Mononuclear cell (primary cell): Measurements from ENCODE around the gene CADM1. TPM values are rescaled to one million over a fixed set of nuclear protein-coding genes. Genes with fewer than 3 reads are reported as not detected.

Source experiments
- H3K27me3 ChIP-seq: 2 replicates; pipeline ENCODE4 v1.6.0; 2011; ENCODE audit warnings: low read length, control low read depth; ENCODE audit not compliant: insufficient read depth
- H3K4me1 ChIP-seq: 2 replicates; pipeline ENCODE4 v1.5.1; 2011; ENCODE audit warnings: mild to moderate bottlenecking, low read length, control low read depth; ENCODE audit not compliant: insufficient read depth
- H3K4me3 ChIP-seq: 2 replicates; pipeline ENCODE4 v1.5.1; 2011; ENCODE audit warnings: mild to moderate bottlenecking, low read length, moderate library complexity
- H3K9me3 ChIP-seq: 2 replicates; pipeline ENCODE4 v1.5.1; 2011; ENCODE audit warnings: low read depth, mild to moderate bottlenecking, control low read depth, low read length
- total RNA-seq: library from RNA; depleted of rRNA; stranded (reverse); fragments of >200 nt; gene quantifications from one replicate; pipeline ENCODE4 v1.2.3, GENCODE V29; 2012

CADM1 gene
- total RNA-seq, 1 donor: 4.2 TPM

DNA sequence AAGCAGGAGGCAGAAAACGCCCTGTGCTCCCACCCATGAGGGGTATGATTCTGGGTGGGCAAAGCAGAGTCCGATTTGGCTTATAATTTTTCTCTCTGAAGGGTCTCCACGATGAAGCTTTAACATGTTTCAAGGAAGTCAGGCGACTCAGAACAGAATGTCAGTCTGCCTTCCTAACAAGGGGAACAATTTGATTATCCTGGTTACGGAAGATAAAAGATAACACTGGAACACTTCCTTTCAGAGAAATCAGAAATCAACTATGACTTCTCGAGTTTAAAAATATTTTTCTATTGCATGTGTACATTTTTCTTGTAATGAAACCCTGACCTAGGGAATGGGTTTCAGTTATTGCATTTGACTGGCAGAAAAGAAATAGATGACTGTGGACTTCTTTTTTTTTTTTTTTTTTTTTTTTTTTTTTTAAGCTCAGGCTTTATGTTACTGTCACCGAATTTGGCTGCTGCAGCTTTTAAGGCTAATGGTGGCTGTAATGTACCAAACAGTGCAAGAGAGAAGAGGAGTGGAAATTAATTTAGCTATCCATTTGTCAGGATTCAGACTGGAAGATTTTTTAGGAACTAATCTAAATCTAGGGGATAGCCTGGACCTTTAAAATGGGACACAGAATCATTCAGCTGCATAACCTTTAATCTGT, 297.7 kb downstream of the CADM1 start:
- Histone ChIP-seq H3K9me3 (no peaks in the 10 kb centered on the region), H3K4me3 (no peak overlapping the region), H3K4me1 (no peaks in the 10 kb centered on the region), H3K27me3 (no peaks in the 10 kb centered on the region)

DNA sequence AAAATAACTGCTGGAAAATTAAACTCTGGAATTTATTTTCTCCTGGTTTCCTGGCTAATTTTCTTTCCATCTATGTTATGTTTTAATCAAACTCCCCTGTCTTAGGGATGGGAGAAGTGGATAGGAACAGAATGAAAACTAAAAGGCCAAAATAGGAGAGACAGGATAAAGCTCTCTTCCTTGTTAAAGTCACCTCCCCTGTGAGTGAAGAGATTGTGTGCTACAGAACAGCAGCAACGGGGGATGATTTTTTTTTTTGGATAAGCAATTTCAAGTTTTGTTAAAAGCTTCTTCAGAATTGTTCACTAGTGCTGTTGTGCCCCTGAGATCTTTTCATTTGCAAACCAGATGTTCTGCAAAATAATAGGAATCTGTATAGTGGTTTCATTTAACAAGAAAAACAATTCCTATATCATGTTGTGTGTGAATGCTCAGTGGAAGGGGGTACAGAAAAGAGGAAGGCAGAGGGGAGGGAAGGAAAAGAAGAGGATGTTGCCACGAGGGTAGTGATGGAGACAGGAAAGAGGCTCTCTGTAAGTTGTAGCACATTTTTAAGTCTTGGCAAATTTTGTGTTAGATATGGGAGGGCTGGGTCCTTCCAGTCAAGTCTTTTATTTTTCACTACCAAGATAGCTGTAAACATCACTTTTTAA, 301.2 kb downstream of the CADM1 start:
- Histone ChIP-seq H3K27me3 (no peaks in the 10 kb centered on the region), H3K4me3 (no peak overlapping the region), H3K9me3 (no peaks in the 10 kb centered on the region), H3K4me1 (no peaks in the 10 kb centered on the region)

DNA sequence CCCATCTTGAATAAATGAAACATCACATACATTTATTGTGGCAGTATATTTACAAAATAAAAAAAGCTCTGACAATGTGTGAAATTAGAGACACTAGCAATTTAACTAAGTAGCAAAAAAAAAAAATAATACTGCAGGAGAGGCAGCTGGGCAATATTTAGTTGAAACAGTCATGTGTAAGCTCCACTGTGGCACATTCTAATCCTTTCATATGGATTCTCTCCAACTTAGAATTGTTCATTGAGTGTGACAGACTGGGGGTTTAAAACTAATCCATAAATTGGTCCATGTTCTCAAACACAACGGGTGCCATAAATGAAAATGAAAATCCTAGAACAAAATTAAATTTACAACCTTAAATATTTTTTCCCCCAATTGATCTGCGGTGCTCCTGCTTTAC, 302.1 kb downstream of the CADM1 start:
- Histone ChIP-seq H3K9me3 (no peaks in the 10 kb centered on the region), H3K27me3 (no peaks in the 10 kb centered on the region), H3K4me3 (no peak overlapping the region), H3K4me1 (no peaks in the 10 kb centered on the region)

DNA sequence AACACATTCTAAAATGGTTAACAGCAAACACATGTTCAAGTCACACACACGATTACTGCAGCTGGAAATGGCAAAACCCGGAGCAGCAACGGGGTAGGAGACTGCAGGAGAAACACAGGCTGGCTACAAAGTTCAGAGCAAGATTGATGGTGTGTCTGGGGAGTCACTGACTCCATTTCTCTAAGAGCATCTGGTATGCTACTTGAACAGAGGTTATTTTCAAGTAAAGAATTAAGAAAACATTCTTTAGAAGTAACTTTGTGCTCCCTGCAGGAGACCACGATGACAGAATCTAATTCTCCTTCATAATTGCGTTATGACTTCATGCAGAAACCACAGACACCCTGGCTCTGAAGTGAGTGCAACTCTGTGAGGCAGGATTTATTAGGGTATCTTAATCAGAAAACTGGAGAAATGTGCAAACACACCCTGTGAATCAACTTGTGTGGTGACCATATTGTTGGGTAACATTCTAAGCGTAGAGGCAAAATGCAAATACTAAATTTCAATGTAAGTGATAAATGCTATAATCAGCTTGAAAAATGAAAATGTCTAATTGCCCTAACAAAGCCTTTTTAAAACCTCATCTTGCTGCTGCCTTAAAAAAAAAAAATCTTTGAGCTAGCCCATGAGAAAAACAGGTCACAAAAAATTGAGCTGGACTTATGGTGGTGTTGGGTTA, 303.0 kb downstream of the CADM1 start:
- Histone ChIP-seq H3K4me1 (no peaks in the 10 kb centered on the region), H3K27me3 (no peaks in the 10 kb centered on the region), H3K9me3 (no peaks in the 10 kb centered on the region), H3K4me3 (no peak overlapping the region)

DNA sequence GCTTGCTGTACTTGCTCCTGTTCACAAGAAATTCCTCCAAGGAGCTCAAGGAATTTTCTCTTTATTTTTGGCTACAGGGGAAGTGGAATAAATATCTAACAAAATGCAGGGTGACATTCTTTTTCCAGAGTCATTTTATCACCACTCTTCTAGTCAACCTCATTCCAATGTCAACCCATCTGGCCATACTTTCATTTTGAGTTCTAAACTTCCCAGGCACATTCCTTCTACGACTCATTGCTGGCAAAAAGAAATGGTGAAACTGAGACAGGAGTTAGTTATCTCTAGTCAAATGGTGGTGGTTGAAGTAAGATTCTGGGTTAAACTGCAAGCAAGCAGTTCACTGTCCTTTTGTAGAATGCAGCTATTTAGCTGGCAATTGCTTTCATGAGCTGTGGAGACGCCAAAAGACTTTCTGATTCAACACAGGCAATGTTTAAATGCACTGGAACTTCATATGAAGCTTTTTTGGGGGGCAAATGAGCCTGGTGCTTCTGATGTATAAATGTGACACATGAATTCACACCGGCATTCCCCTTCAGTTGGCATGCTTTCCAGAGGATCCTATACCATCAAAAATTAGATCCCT, 304.6 kb downstream of the CADM1 start:
- H3K9me3 ChIP-seq: no peaks in the 10 kb centered on the region
- no peaks in the 10 kb centered on the region for H3K4me1 ChIP-seq
- H3K27me3 ChIP-seq: no peaks in the 10 kb centered on the region
- H3K4me3 ChIP-seq: no peak overlapping the region

DNA sequence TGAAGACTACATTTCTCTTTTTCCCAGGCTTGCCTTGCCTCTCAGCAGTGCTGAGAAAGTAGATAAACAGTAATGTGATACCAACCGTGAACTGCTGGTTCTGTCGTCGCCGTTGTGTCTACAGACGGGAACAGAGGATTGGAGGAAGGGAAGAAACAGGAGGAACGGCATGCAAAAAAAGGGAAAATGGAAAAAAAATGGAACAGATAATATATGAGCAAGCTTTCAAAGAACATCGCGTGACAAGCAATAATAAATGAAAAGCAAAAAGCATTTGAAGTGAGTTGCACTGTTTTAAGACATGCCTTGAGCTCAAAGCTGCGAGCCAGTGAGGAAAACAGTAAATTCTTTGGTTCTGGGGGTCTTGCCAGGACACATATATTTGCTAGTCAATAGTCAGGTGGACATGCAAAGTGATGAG, 305.9 kb downstream of the CADM1 start:
- Histone ChIP-seq H3K4me1 (no peaks in the 10 kb centered on the region), H3K27me3 (no peaks in the 10 kb centered on the region), H3K4me3 (no peak overlapping the region), H3K9me3 (no peaks in the 10 kb centered on the region)

DNA sequence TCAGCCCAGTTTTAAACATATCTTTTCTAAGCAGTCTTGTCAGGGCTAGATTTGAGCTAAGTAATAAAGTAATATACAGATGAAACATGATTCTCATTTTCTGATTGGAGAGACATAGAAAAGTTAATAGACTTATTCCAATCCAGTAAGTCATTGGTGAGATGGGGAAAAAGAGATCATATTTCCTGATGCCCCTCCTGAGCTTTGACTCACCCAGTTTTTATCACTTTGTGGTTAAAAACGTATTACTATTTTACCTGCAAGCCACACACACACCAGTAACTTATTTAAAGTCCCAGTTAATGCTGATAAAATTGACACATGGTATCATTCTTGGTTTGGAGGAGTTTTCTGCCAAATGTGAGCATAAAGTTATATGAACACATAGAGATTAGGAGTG, 306.8 kb downstream of the CADM1 start:
- H3K27me3 ChIP-seq: no peaks in the 10 kb centered on the region
- no peaks in the 10 kb centered on the region for H3K9me3 ChIP-seq
- no peak overlapping the region for H3K4me3 ChIP-seq
- H3K4me1 ChIP-seq: no peaks in the 10 kb centered on the region

DNA sequence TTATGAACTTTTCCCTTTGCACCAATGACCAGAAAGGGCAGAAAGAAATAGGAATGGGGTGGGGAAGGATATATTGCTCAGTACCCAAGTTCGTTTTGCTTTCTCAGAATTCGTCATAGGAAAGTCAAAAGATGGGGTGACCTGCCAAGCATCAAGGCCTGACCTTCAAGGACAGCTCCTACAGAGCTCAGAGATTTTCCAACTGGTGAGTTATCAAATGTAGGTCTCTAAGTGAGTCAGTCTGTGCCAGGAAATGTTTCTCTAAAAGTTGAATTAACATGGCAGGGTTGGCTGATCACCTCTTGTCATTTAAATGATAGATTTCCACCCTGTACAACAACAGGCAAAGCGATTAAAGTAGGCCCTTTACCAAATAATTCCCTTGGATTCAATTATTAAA, 307.2 kb downstream of the CADM1 start:
- H3K4me1 ChIP-seq: no peaks in the 10 kb centered on the region
- H3K27me3 ChIP-seq: no peaks in the 10 kb centered on the region
- no peak overlapping the region for H3K4me3 ChIP-seq
- no peaks in the 10 kb centered on the region for H3K9me3 ChIP-seq

DNA sequence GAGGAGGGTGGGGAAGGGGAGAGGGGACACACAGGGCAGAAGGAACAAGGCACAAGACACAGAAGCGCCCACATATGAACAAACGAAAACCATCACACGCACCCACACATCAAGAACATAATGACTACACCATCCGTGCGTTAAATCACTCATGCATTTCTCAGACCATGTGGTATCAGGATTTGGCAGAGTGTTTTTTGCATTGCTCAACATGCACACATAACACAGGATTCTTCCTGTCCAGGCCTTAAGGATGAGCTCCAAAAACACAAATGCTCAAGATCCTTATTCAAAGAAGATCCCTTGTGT, 309.5 kb downstream of the CADM1 start:
- Histone ChIP-seq H3K4me3 (no peak overlapping the region), H3K4me1 (no peaks in the 10 kb centered on the region), H3K9me3 (no peaks in the 10 kb centered on the region), H3K27me3 (no peaks in the 10 kb centered on the region)

DNA sequence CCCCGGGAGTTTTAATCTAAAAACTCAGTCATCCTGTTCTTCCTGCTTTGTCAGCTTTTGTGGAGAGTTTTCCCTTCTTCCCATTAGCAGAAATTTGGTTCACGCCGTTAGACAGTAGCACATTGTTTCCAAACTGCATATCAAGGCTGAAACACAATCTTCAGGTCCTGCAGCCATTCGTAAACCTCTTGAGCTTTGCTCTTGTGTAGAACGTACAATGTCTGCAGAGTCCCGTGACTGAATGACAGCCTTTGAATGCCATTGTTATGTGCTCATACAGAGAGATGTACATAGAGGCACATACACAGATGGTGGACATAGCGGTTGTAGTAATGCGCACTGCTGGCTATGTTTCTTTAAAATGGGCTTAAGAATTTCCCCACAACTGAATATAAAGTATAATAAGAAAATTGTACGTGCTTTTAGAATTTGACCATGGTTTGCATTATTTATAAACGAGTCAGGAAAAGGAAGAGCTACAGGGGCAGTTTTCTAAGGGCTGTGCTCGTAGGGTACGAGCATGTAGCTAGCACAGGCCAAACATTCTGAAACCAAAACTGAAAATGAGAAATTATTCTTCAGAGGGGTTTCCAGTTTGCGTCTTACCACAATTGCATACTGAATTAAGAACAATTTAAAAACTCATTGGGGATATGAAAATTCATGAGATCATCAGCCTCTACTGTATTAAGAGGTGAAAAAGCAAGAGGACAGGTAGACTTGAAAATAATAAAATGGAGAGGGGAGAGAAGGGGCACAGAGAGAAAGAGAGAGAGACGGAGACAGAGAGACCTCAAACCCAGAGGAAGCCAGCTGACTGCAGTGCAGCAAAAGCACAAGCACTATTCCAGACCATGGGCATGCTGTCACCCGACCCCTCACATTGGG, 310.1 kb downstream of the CADM1 start:
- no peaks in the 10 kb centered on the region for H3K9me3 ChIP-seq
- H3K4me3 ChIP-seq: no peak overlapping the region
- no peaks in the 10 kb centered on the region for H3K27me3 ChIP-seq
- H3K4me1 ChIP-seq: no peaks in the 10 kb centered on the region

DNA sequence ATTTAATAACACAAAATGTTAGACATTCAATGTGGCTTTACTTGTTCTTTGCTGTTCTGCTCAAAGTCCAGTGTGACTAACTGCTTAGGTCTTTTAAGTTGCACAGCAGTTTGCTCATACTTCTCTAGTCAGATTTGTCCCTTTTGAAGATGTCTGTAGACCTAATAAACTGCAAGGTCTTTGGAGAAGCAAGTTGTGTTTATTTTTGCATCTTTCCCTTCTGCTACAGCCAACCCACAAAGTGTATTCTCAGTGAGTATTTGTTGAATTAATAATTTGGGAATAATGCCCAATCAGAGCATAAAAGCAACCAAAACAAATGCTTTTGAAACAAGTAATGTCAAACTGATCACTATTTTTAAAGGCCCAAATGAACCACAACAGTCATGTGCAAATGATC, 312.5 kb downstream of the CADM1 start:
- Histone ChIP-seq H3K4me1 (no peaks in the 10 kb centered on the region), H3K27me3 (no peaks in the 10 kb centered on the region), H3K9me3 (no peaks in the 10 kb centered on the region), H3K4me3 (no peak overlapping the region)

DNA sequence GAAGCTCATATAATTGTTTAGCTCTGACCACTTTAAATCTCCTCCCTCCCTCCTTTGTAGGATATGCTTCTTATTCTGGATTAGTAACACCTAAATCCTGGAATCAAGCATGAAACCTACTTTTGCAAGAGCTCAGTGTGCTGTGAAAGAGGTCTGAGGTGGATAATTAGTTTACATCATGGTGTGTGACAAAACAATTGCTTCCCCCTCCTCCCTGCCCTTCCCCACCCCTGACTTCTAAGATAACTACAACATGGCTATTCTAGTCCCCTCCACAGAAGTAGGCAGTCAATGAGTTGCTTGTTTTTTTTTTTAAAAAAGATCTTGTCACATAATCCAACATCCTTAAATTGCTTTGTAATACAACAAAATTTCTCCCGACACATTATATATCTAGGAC, 314.0 kb downstream of the CADM1 start:
- no peaks in the 10 kb centered on the region for H3K9me3 ChIP-seq
- H3K4me1 ChIP-seq: no peaks in the 10 kb centered on the region

DNA sequence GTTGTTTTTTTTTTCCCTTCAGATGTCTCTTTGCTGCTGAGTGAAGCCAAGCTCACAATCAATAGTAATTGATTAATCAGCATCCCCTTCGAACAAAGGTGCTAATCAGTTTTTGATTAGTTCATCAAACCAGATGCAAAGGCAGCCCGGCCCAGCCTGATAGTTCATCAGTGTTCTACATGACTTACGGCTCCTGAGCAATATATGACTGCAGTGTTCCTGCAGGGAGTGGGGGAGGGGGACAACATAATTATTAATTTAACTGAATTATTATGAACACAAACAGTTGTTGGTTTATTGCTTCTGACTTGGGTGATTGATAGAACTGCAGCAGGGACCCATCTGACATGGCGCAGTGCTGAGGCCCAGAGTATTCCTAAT, 315.3 kb downstream of the CADM1 start:
- no peaks in the 10 kb centered on the region for H3K4me1 ChIP-seq
- H3K27me3 ChIP-seq: no peaks in the 10 kb centered on the region
- no peak overlapping the region for H3K4me3 ChIP-seq
- H3K9me3 ChIP-seq: no peaks in the 10 kb centered on the region

More for the DNA sequence above, 314.0 kb downstream of the CADM1 start:
- Histone ChIP-seq H3K27me3 (no peaks in the 10 kb centered on the region), H3K4me3 (no peak overlapping the region)

DNA sequence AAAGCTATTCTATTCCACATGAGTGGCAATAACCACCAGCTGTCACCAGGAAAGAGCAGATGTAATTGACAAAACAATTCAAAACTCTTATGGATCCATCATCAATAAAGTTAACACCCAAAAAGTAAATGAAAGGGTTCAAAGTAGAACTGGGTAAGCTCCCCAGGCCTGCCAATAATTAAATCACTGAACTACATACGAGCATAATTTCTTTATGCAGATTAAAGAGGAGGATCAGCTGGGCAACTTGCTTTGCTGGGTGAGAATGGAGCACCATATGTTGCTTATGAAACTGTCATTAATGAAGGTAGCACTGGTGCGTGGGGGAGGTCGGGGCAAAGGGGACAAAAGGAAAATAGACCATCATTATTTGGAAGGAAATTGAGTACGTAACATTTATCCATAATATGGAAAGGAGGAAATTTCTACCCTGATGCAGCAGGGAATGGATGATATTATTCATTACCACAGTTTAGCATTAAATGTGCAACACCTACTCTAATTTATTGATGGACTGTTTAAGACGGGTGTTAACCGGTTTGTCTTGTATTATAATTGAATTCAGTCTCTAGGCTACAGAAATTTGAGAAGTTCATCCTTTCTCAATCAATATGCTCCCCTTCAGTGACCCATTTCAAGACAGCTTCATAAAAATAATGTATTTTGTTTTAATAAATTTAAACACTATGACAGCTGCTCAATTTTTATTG, 315.9 kb downstream of the CADM1 start:
- H3K9me3 ChIP-seq: no peaks in the 10 kb centered on the region
- H3K4me3 ChIP-seq: no peak overlapping the region
- no peaks in the 10 kb centered on the region for H3K4me1 ChIP-seq
- H3K27me3 ChIP-seq: no peaks in the 10 kb centered on the region
